Neuronal stem cell (in vitro differentiated cells): Measurements from ENCODE around the gene ABCC9.

Experiments
- DNase-seq: peaks from one replicate; pipeline ENCODE4 v3.0.0-alpha.2; 2013; ENCODE audit warnings: low spot score
- H2AFZ ChIP-seq: one replicate; pipeline ENCODE4 v1.6.1; 2013; ENCODE audit warnings: mild to moderate bottlenecking, low read length, inconsistent platforms
- H2AK5ac ChIP-seq: 2 replicates; pipeline ENCODE4 v1.6.1; 2013; ENCODE audit warnings: low read depth, mild to moderate bottlenecking, inconsistent platforms, low read length, moderate library complexity, mixed read lengths
- H2BK120ac ChIP-seq: 2 replicates; pipeline ENCODE4 v1.6.1; 2013; ENCODE audit warnings: low read depth, mild to moderate bottlenecking, inconsistent platforms, low read length, moderate library complexity, mixed read lengths
- H2BK12ac ChIP-seq: one replicate; pipeline ENCODE4 v1.6.1; 2013; ENCODE audit warnings: low read length, inconsistent platforms
- H2BK15ac ChIP-seq: 2 replicates; pipeline ENCODE4 v1.6.1; 2013; ENCODE audit warnings: mild to moderate bottlenecking, low read length, inconsistent platforms, mixed read lengths
- H2BK5ac ChIP-seq: one replicate; pipeline ENCODE4 v1.6.1; 2013; ENCODE audit warnings: inconsistent platforms, mild to moderate bottlenecking, low read length, moderate library complexity
- H3K14ac ChIP-seq: one replicate; pipeline ENCODE4 v1.6.1; 2013; ENCODE audit warnings: low read length, inconsistent platforms
- H3K18ac ChIP-seq: 2 replicates; pipeline ENCODE4 v1.6.1; 2013; ENCODE audit warnings: low read length, inconsistent platforms
- H3K23ac ChIP-seq: 2 replicates; pipeline ENCODE4 v1.6.1; 2013; ENCODE audit warnings: low read depth, mild to moderate bottlenecking, mixed read lengths, low read length, inconsistent platforms; ENCODE audit not compliant: poor library complexity
- H3K27ac ChIP-seq: replicated peaks from 3 replicates; pipeline ENCODE4 v1.5.1; 2013; ENCODE audit warnings: low read length, inconsistent platforms
- H3K27me3 ChIP-seq, 3 experiments: 2 replicates each; pipeline ENCODE4 v1.6.1; 2013; ENCODE audit warnings: low read length in 3 of 3, mild to moderate bottlenecking in 2 of 3, inconsistent platforms in 1 of 3, low read depth in 1 of 3, mixed read lengths in 1 of 3, moderate library complexity in 1 of 3; ENCODE audit not compliant: control insufficient read depth in 3 of 3, insufficient read depth in 3 of 3
- H3K36me3 ChIP-seq, 2 donors: replicated peaks in 1 of 2; 2 replicates each; pipeline ENCODE4 v1.6.1; 2013; ENCODE audit warnings: low read length in 2 of 2; ENCODE audit not compliant: control insufficient read depth in 2 of 2, insufficient read depth in 2 of 2
- H3K4ac ChIP-seq: 2 replicates; pipeline ENCODE4 v1.6.1; 2013; ENCODE audit warnings: inconsistent platforms, mild to moderate bottlenecking, low read length, moderate library complexity
- H3K4me1 ChIP-seq, 2 donors: 1 replicate in 1 of 2; 2 replicates in 1 of 2; pipeline ENCODE4 v1.6.1; 2013; ENCODE audit warnings: low read length in 2 of 2, low read depth in 1 of 2; ENCODE audit not compliant: control insufficient read depth in 2 of 2, insufficient read depth in 1 of 2
- H3K4me2 ChIP-seq: one replicate; pipeline ENCODE4 v1.6.1; 2013; ENCODE audit warnings: mild to moderate bottlenecking, low read length, inconsistent platforms; ENCODE audit not compliant: insufficient read depth, poor library complexity, severe bottlenecking
- H3K4me3 ChIP-seq, 2 donors: 2 replicates each; pipeline ENCODE4 v1.5.1; 2013; ENCODE audit warnings: low read length in 2 of 2, mild to moderate bottlenecking in 2 of 2, inconsistent platforms in 1 of 2, moderate library complexity in 1 of 2
- H3K79me1 ChIP-seq: one replicate; pipeline ENCODE4 v1.6.1; 2013; ENCODE audit warnings: low read depth, mild to moderate bottlenecking, inconsistent platforms, low read length, moderate library complexity
- H3K9ac ChIP-seq: one replicate; pipeline ENCODE4 v1.6.1; 2013; ENCODE audit warnings: mild to moderate bottlenecking, low read depth, low read length, inconsistent platforms; ENCODE audit not compliant: poor library complexity
- H3K9me3 ChIP-seq, 2 donors: replicated peaks in 1 of 2; 2 replicates each; pipeline versions ENCODE3 to v1.6.1; 2013; ENCODE audit warnings: low read length in 2 of 2, mild to moderate bottlenecking in 2 of 2, inconsistent platforms in 1 of 2, low read depth in 1 of 2, mixed read lengths in 1 of 2, moderate library complexity in 1 of 2; ENCODE audit not compliant: control insufficient read depth in 2 of 2, insufficient read depth in 1 of 2
- H4K8ac ChIP-seq: one replicate; pipeline ENCODE4 v1.6.1; 2013; ENCODE audit warnings: low read depth, mild to moderate bottlenecking, inconsistent platforms, low read length, moderate library complexity
- H4K91ac ChIP-seq: one replicate; pipeline ENCODE4 v1.6.1; 2013; ENCODE audit warnings: low read length, low read depth, mild to moderate bottlenecking, inconsistent platforms; ENCODE audit not compliant: poor library complexity
- WGBS, 2 donors: extraction: QIAGEN DNeasy Blood & Tissue Kit; methylation state at CpG; one replicate each; pipeline ENCODE4 v1.1.7; 2013; ENCODE audit warnings: missing lambda C conversion rate in 2 of 2, mixed read lengths in 1 of 2; ENCODE audit not compliant: insufficient read length in 2 of 2, insufficient replicate concordance in 1 of 2; ENCODE audit errors: extremely low coverage in 2 of 2; 5-methylcytosine and 5-hydroxymethylcytosine counted together

The ABCC9 gene

DNA sequence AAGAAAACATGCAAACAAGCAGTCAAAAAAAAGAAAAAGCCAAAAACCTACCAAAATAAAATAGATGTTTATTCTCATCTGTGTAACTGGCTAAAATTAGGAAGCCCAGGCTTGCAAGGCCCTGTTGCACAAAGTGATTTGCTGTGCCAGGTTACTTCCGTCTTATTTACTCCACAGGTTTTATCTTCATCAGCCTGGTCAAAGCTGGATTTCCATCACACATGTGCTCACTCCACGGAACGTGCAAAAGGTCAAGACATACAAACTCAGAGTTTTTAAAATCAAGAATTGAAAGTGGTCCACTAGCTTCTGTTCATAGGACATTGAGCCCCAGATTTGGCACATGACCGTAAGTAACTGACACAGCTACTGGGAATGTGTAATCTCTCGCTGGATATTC is 181.5 kb downstream of the ABCC9 start:
- Histone ChIP-seq H2AFZ (no peak overlapping the region), H3K27me3 (no peaks in the 10 kb centered on the region), H3K9ac (no peak overlapping the region), H3K9me3 (no peaks in the 10 kb centered on the region), H2AK5ac (no peak overlapping the region), H2BK5ac (no peak overlapping the region), H3K4ac (no peak overlapping the region), H3K4me2 (no peak overlapping the region), H3K36me3 (peaks cover 0 to 9% of the 10 kb centered on the region in 2 donors), H4K8ac (no peak overlapping the region), H3K27ac (no peak overlapping the region), H2BK15ac (no peak overlapping the region), H3K14ac (no peak overlapping the region), H3K23ac (no peak overlapping the region), H2BK120ac (no peak overlapping the region), H2BK12ac (no peak overlapping the region), H3K18ac (no peak overlapping the region), H3K4me1 (no peaks in the 10 kb centered on the region), H4K91ac (no peak overlapping the region), H3K4me3 (no peak overlapping the region), H3K79me1 (no peaks in the 10 kb centered on the region)
- WGBS, 2 donors = no CpG with 5 or more reads among the region's 5 CpGs
- DNase-seq = no peak

DNA sequence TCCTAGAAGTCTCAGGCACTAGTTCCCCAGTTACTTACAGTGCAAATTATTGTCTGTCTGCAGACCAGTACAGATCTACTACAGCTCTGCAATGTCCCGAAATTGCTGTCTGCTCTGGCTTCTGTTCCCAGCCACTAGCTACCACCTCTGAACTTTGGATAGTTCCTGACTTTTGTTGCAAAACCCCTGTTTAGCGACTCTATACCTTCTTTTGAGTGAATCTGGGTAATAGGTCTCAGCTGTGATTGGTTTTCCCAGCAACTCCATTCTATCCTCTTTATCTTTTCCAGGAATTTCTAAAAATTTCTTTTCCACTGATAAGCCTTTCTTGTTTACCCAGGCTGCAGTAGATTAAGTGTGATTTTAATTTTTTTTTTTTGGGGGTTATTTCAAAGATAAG is 183.5 kb downstream of the ABCC9 start:
- no peaks in the 10 kb centered on the region for H3K79me1 ChIP-seq
- H4K8ac ChIP-seq = no peak overlapping the region
- H2BK5ac ChIP-seq = no peak overlapping the region
- DNase-seq = no peak
- H2AFZ ChIP-seq = no peak overlapping the region
- WGBS, 2 donors = no CpG with 5 or more reads among the region's 2 CpGs
- H3K4me3 ChIP-seq = no peak overlapping the region
- no peaks in the 10 kb centered on the region for H3K36me3 ChIP-seq
- no peak overlapping the region for H4K91ac ChIP-seq
- H3K9me3 ChIP-seq = no peaks in the 10 kb centered on the region
- no peak overlapping the region for H3K23ac ChIP-seq
- no peak overlapping the region for H3K9ac ChIP-seq
- H3K4ac ChIP-seq = no peak overlapping the region
- no peak overlapping the region for H2BK12ac ChIP-seq
- no peak overlapping the region for H3K14ac ChIP-seq
- H3K27ac ChIP-seq = no peak overlapping the region
- no peak overlapping the region for H3K4me2 ChIP-seq
- no peaks in the 10 kb centered on the region for H3K4me1 ChIP-seq
- H2AK5ac ChIP-seq = no peak overlapping the region
- H3K27me3 ChIP-seq = no peaks in the 10 kb centered on the region
- no peak overlapping the region for H2BK15ac ChIP-seq
- no peak overlapping the region for H2BK120ac ChIP-seq
- H3K18ac ChIP-seq = no peak overlapping the region

DNA sequence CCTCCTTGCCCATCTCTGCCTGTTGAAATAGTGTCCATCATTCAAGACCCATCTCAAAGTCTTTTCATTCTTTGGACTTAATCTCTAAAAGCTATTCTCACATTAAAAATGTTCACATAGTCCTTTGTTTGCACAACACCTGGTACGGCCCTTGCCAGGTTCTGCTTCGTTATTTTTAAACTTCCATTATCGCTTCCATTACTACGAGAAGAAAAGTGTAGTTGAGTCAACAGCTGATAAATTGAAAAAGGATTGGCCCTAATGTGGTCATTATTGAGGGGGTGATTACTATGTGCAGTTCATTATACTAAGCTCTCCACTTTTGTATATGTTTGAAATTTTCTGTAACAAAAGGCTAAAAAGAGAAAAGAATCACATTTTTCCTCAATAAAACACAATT is 184.5 kb downstream of the ABCC9 start:
- WGBS, 2 donors = no CpG with 5 or more reads among the region's 4 CpGs

DNA sequence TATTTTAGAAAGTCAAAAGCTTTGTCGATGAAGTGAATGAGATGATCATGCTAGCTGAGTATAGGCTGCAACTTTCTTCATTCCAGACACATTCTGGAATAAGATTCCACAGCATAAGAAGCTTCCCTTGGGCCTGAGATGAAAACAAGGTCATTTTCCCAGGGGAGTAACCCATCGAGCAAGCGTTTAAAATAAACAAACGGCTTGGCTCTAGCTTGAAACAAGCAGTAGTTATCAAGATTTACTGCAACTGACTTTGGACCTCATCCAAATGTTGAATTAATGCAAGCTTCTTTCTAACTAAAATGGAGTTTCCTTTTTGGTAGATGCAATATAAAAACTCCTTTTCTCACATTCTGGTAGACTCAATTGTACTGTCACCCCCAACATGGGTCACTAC is 189.7 kb downstream of the ABCC9 start:
- Histone ChIP-seq H2BK120ac (no peak overlapping the region), H3K23ac (no peak overlapping the region), H4K91ac (no peak overlapping the region), H3K4me2 (no peak overlapping the region), H3K79me1 (no peaks in the 10 kb centered on the region), H3K4me1 (no peaks in the 10 kb centered on the region), H3K27me3 (no peaks in the 10 kb centered on the region), H2BK12ac (no peak overlapping the region), H3K14ac (no peak overlapping the region), H2AFZ (peak overlapping the region; percentile 21), H4K8ac (no peak overlapping the region), H2AK5ac (no peak overlapping the region), H3K18ac (no peak overlapping the region), H2BK15ac (no peak overlapping the region), H2BK5ac (no peak overlapping the region), H3K9me3 (no peaks in the 10 kb centered on the region), H3K36me3 (no peaks in the 10 kb centered on the region), H3K27ac (no peak overlapping the region), H3K4ac (no peak overlapping the region), H3K9ac (no peak overlapping the region), H3K4me3 (no peak overlapping the region)
- no CpG with 5 or more reads among the region's 4 CpGs for WGBS, 2 donors
- no peak for DNase-seq

More for the DNA sequence above, 184.5 kb downstream of the ABCC9 start:
- Histone ChIP-seq H3K18ac (no peak overlapping the region), H2BK12ac (no peak overlapping the region), H4K8ac (no peak overlapping the region), H3K4me3 (no peak overlapping the region), H3K9me3 (no peaks in the 10 kb centered on the region), H3K9ac (no peak overlapping the region), H2BK120ac (no peak overlapping the region), H3K4me2 (no peak overlapping the region), H3K14ac (no peak overlapping the region), H2AK5ac (no peak overlapping the region), H3K79me1 (no peaks in the 10 kb centered on the region), H3K4me1 (no peaks in the 10 kb centered on the region), H3K23ac (no peak overlapping the region), H4K91ac (no peak overlapping the region), H3K4ac (no peak overlapping the region), H3K27me3 (no peaks in the 10 kb centered on the region), H3K36me3 (no peaks in the 10 kb centered on the region), H3K27ac (no peak overlapping the region), H2BK15ac (no peak overlapping the region), H2AFZ (no peak overlapping the region), H2BK5ac (no peak overlapping the region)
- DNase-seq = no peak
